Mammary epithelial cell (primary cell): ENCODE results near the gene SNTG2.

Source experiments
- EZH2 ChIP-seq: IDR thresholded peaks from 2 replicates; pipeline ENCODE4 v1.6.1; 2012; ENCODE audit warnings: low read length, inconsistent platforms, borderline replicate concordance
- TF ChIP-seq, protein P1 (sequence below), 2 donors: IDR thresholded peaks in 1 of 2; conservative IDR thresholded peaks in 1 of 2; 2 replicates each; pipeline ENCODE4 v1.5.1; 2011 to 2012; ENCODE audit warnings: inconsistent platforms in 2 of 2, low read length in 2 of 2, mild to moderate bottlenecking in 2 of 2, control low read depth in 1 of 2, low read depth in 1 of 2; ENCODE audit not compliant: insufficient read depth in 1 of 2; ENCODE audit errors: extremely low read depth in 1 of 2

GRCh38 chr2:1227274-1227900, 276.7 kb downstream of the SNTG2 start:
- TF ChIP-seq, protein P1, sequence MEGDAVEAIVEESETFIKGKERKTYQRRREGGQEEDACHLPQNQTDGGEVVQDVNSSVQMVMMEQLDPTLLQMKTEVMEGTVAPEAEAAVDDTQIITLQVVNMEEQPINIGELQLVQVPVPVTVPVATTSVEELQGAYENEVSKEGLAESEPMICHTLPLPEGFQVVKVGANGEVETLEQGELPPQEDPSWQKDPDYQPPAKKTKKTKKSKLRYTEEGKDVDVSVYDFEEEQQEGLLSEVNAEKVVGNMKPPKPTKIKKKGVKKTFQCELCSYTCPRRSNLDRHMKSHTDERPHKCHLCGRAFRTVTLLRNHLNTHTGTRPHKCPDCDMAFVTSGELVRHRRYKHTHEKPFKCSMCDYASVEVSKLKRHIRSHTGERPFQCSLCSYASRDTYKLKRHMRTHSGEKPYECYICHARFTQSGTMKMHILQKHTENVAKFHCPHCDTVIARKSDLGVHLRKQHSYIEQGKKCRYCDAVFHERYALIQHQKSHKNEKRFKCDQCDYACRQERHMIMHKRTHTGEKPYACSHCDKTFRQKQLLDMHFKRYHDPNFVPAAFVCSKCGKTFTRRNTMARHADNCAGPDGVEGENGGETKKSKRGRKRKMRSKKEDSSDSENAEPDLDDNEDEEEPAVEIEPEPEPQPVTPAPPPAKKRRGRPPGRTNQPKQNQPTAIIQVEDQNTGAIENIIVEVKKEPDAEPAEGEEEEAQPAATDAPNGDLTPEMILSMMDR (conservative IDR thresholded peaks at IDR 0.05 in 1 of 2, IDR thresholded peaks at IDR 0.05 in 1 of 2; ENCODE audit: extremely low read depth in 1 of 2, insufficient read depth in 1 of 2, low read depth in 1 of 2, low read length in 2 of 2) = no peak
- no peak for TF ChIP-seq EZH2
